K562 (cell line): ENCODE data around the gene RNF207. TPM values are rescaled to one million over a fixed set of nuclear protein-coding genes. Genes with fewer than 3 reads are reported as not detected.

Source experiments
- BACH1 ChIP-seq: fragments of 200-800 bp; sonication (Bioruptor generic); IDR thresholded peaks from 2 replicates; pipeline ENCODE4 v1.6.1; 2016; ENCODE audit warnings: missing genetic modification characterization, missing compliant biosample characterization
- FOXP4 ChIP-seq: sonication (generic); formaldehyde crosslinking; IDR thresholded peaks from 2 replicates; pipeline ENCODE4 v1.8.0; 2022; ENCODE audit warnings: mild to moderate bottlenecking, missing genetic modification reagents, borderline replicate concordance
- HLTF ChIP-seq: fragments of 450-650 bp; IDR thresholded peaks from 2 replicates; pipeline ENCODE4 v1.6.1; 2016
- IRF9 ChIP-seq: fragments of 450-650 bp; IDR thresholded peaks from 2 replicates; pipeline ENCODE4 v1.6.1; 2016; ENCODE audit warnings: missing biosample characterization, missing genetic modification characterization
- MTA3 ChIP-seq: fragments of 450-650 bp; formaldehyde crosslinking; IDR thresholded peaks from 2 replicates; pipeline ENCODE4 v1.6.1; 2017; ENCODE audit warnings: mild to moderate bottlenecking, borderline replicate concordance
- NCOA6 ChIP-seq: fragments of 450-650 bp; IDR thresholded peaks from 2 replicates; pipeline ENCODE4 v1.6.1; 2017; ENCODE audit warnings: mild to moderate bottlenecking
- RBM14 ChIP-seq: fragments of 200-400 bp; formaldehyde crosslinking; IDR thresholded peaks from 2 replicates; pipeline ENCODE4 v1.6.1; 2018; ENCODE audit warnings: low read depth, mild to moderate bottlenecking, low read length, moderate library complexity, borderline replicate concordance; ENCODE audit not compliant: insufficient read depth
- SNRNP70 ChIP-seq: fragments of 200-400 bp; formaldehyde crosslinking; optimal IDR thresholded peaks from 2 replicates; pipeline ENCODE3; 2017; ENCODE audit warnings: low read depth, low read length
- TCF7L2 ChIP-seq: fragments of 150-350 bp; IDR thresholded peaks from 2 replicates; pipeline ENCODE4 v1.6.1; 2016; ENCODE audit warnings: low read depth, mild to moderate bottlenecking, low read length, moderate library complexity
- ZNF518B ChIP-seq: fragments of 250-450 bp; sonication (Bioruptor Pico); IDR thresholded peaks from 2 replicates; pipeline ENCODE4 v1.5.0; 2021; ENCODE audit warnings: mild to moderate bottlenecking, moderate library complexity
- polyA plus RNA-seq, 8 experiments: library from polyadenylated mRNA; depleted of rRNA in 4 of 8; stranded (reverse) in 5 of 8; unstranded in 3 of 8; fragments of >200 nt; fragmentation: Nextera tagmentation in 2 of 8; fragmentation: Illumina TruSeq in 1 of 8; extraction: Ambion mirVana in 2 of 8; extraction: Trizol in 1 of 8; gene quantifications; 2 replicates each; pipeline versions ENCODE4 v1.2.1 to v1.2.3, GENCODE V29; 2011 to 2014; ENCODE audit warnings: inconsistent platforms in 1 of 8, missing spikeins in 1 of 8
- total RNA-seq, 7 experiments: library from RNA; depleted of rRNA in 6 of 7; stranded (reverse); fragments of >200 nt in 6 of 7; fragmentation: Illumina TruSeq in 2 of 7; extraction: Trizol in 2 of 7; gene quantifications; 2 replicates each; pipeline versions ENCODE4 v1.2.1 to v1.2.3, GENCODE V29; 2011 to 2021; ENCODE audit warnings: low replicate concordance in 1 of 7

The RNF207 gene
- total and polyA plus RNA-seq, 9 of the 15 experiments (the other 6 are each of a cell fraction or from before 2014, with no cell fraction given): 2.7 to 30.6 (median 12.9) TPM

- TF ChIP-seq FOXP4 (CRISPR knock-in tag) (no peak), RBM14 (no peak), SNRNP70 (no peak), MTA3 (peak; percentile 48; the same call in 1 of the 2 replicates), TCF7L2 (no peak), NCOA6 (no peak), ZNF518B (CRISPR knock-in tag) (no peak), IRF9 (no peak), BACH1 (tag) (no peak), HLTF (no peak)
These were observed 20.1 kb upstream of the RNF207 start (continued) for GRCh38 chr1:6185635-6186382.
